WI38 (cell line): Measurements from ENCODE around the gene GARNL3.

Source experiments
- H3K4me3 ChIP-seq: 2 replicates; pipeline ENCODE4 v1.5.1; 2011; ENCODE audit warnings: low read depth, mild to moderate bottlenecking, control low read depth, low read length
- TF ChIP-seq, protein P1 (sequence below): IDR thresholded peaks from 2 replicates; pipeline ENCODE4 v1.5.1; 2012; ENCODE audit warnings: low read depth, mild to moderate bottlenecking, control low read depth, low read length

The GARNL3 gene

DNA sequence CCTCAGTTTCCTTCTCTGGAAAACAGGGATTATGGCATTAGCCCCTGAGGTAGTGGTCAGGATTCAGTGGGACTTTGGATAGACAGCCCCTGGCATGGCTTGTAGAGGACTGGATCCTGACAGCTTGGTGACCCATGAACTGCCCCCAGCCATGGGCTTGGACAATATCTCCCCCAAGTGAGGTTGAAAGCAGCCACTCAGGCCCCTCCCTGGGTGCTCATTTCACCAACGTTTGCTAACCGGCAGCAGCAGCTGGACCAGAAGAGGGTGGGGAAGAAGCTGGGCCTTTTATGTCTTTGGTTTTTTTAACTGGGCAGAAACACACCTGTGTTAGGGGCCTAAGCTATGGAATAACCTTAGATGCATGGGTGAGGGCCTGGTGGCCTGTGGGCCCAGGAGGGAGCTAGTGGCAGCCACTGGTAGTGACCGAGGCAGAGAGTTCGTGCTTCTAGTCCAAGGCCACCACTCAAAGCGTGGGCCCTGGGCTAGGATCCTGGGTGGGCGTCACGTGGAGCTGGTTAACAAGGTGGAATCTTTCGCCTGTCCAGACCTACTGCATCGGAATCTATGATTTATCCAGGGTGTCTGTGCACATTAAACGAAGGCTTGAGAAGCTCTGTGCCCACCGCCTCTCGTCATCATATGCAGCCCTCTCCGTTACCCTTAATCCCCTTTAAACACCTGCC lies 134.3 kb downstream of the GARNL3 start:
- no peak overlapping the region for H3K4me3 ChIP-seq
- TF ChIP-seq, protein P1, sequence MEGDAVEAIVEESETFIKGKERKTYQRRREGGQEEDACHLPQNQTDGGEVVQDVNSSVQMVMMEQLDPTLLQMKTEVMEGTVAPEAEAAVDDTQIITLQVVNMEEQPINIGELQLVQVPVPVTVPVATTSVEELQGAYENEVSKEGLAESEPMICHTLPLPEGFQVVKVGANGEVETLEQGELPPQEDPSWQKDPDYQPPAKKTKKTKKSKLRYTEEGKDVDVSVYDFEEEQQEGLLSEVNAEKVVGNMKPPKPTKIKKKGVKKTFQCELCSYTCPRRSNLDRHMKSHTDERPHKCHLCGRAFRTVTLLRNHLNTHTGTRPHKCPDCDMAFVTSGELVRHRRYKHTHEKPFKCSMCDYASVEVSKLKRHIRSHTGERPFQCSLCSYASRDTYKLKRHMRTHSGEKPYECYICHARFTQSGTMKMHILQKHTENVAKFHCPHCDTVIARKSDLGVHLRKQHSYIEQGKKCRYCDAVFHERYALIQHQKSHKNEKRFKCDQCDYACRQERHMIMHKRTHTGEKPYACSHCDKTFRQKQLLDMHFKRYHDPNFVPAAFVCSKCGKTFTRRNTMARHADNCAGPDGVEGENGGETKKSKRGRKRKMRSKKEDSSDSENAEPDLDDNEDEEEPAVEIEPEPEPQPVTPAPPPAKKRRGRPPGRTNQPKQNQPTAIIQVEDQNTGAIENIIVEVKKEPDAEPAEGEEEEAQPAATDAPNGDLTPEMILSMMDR, result no peak

DNA sequence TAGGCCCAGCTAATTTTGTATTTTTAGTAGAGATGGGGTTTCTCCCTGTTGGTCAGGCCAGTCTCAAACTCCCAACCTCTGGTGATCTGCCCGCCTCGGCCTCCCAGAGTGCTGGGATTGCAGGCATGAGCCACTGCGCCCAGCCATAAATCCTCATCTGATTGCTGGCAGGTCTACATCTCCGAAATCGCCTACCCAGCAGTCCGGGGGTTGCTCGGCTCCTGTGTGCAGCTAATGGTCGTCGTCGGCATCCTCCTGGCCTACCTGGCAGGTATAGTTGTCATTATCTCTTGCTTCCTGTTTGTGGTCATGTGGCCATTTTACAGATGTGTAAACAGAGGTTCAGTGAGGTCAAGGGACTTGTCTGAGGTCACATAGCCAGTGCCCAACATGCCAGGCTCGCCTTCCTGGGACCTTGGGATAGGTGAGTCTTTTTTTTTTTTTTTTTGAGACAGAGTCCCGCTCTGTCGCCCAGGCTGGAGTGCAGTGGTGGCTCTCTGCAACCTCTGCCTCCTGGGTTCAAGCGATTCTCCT lies 135.2 kb downstream of the GARNL3 start:
- H3K4me3 ChIP-seq, result no peak overlapping the region
- TF ChIP-seq, protein P1, result no peak

DNA sequence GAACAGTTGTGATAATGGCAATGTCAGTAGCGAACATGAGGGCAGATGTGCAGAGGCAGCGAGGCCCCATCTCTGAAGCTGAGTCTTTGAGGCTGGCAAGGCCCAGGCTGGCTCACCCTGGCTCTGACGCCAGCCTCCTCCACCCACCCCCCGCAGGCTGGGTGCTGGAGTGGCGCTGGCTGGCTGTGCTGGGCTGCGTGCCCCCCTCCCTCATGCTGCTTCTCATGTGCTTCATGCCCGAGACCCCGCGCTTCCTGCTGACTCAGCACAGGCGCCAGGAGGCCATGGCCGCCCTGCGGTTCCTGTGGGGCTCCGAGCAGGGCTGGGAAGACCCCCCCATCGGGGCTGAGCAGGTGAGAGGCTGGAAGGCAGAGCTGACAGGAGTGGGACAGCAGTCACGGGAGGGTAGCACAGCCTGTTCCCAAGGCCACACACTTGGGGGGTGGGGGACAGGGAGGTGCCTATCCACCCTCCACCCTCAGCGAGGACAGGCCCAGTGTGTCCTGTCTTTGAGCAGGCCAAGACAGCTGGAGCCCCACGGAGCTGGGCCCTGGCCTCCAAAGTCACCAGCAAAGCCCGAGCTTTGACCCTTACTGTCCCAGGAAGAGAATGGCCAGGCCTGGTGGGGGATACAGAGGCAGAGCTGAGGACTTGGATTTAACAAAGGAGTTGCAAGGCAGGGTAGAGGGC lies 138.0 kb downstream of the GARNL3 start:
- H3K4me3 ChIP-seq, result no peak overlapping the region
- TF ChIP-seq, protein P1, result no peak

DNA sequence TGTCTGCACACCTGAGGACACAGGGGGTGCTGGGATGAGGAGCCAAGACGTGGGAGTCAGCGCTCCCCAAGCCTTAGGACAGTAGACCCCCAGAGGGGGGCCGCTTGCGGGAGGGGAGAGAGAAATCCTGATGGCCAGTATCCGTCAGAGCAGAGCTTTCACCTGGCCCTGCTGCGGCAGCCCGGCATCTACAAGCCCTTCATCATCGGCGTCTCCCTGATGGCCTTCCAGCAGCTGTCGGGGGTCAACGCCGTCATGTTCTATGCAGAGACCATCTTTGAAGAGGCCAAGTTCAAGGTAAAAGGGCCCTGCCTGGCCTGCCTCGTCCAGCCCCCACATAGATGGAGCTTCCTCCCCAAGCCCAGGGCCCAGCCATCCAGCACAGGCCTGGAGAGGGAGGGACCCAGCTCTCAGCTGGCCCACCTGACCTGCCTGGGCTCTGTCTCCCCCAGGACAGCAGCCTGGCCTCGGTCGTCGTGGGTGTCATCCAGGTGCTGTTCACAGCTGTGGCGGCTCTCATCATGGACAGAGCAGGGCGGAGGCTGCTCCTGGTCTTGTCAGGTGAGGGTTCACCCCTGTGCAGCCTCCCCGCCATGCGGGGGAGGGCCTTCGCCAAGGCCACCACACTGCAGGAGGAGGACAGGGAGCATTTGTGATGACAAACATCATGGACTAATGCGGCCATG lies 139.1 kb downstream of the GARNL3 start:
- TF ChIP-seq, protein P1, result no peak
- H3K4me3 ChIP-seq, result no peak overlapping the region

DNA sequence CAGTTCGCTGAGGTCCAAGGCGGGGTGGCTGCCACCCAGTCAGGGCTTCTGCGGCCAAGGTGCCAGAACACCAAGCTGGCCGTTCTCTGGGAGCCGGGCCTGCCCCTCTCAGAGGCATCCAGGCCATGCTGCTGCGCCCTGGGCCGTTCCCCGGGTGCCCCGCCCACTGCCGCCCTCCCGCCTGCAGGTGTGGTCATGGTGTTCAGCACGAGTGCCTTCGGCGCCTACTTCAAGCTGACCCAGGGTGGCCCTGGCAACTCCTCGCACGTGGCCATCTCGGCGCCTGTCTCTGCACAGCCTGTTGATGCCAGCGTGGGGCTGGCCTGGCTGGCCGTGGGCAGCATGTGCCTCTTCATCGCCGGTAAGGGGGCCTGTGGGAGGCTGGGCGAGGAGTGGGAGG lies 140.1 kb downstream of the GARNL3 start:
- H3K4me3 ChIP-seq, result no peak overlapping the region
- TF ChIP-seq, protein P1, result no peak

DNA sequence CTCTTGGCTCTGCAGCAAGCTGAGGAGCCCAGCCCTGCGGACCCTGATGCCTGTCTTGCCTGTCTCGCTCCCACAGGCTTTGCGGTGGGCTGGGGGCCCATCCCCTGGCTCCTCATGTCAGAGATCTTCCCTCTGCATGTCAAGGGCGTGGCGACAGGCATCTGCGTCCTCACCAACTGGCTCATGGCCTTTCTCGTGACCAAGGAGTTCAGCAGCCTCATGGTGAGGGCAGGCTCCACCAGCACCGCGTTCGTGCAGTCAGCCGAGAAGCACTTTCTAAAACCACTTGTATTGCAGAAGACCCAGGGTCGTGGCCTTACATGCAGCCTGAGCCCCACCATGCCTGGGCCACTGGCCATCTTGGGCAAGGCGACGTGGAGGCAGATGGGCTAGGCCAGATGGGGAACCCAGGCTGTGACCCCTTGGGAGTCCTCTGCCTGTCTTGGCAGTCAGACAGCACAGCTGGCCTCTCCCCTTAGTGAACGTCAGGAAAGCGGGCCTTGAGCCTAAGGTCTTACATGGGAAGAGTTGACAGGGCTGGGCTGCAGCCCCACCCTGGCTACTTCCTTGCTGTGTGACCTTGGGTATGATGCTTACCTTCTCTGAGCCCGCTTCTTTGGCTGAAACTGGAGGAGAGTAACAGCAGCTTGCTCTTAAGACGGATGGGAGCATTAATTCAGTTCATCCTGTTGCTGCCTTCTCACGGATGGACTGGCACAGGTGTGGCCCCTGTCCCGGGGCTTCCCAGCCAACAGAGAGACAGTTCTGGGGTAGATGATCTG lies 141.0 kb downstream of the GARNL3 start:
- TF ChIP-seq, protein P1, result no peak
- no peak overlapping the region for H3K4me3 ChIP-seq
